HAP-1 (cell line): Measurements from ENCODE around the gene NUP98.
A peak's percentile ranks its signal among the peaks of the same experiment; 100 is the strongest.
"Not testable (repeated sequence)": the region's sequence is repeated elsewhere in the genome, so short reads cannot be mapped to it uniquely, and the experiment has no call there.

Experiments
- DNase-seq, 2 experiments: peaks; one replicate each; pipeline ENCODE4 v3.0.0-alpha.2; 2016 to 2020; ENCODE audit warnings: low spot score in 2 of 2
- H3K27me3 ChIP-seq: fragments of 250-450 bp; sonication (Bioruptor Pico); 2 replicates; pipeline ENCODE4 v1.5.1; 2020; ENCODE audit warnings: low read depth, mild to moderate bottlenecking, moderate library complexity
- H3K36me3 ChIP-seq: fragments of 250-450 bp; sonication (Bioruptor Pico); replicated peaks from 2 replicates; pipeline ENCODE4 v1.5.1; 2020; ENCODE audit warnings: mild to moderate bottlenecking
- H3K4me1 ChIP-seq: fragments of 250-450 bp; sonication (Bioruptor Pico); 2 replicates; pipeline ENCODE4 v1.5.1; 2020; ENCODE audit warnings: mild to moderate bottlenecking
- H3K4me3 ChIP-seq: fragments of 250-450 bp; sonication (Bioruptor Pico); 2 replicates; pipeline ENCODE4 v1.5.1; 2020; ENCODE audit warnings: mild to moderate bottlenecking, moderate library complexity
- H3K9me3 ChIP-seq: fragments of 250-450 bp; sonication (Bioruptor Pico); 2 replicates; pipeline ENCODE4 v1.5.1; 2020; ENCODE audit warnings: mild to moderate bottlenecking, moderate library complexity
- in situ Hi-C: fragments of 300-500 bp; cut with MboI; formaldehyde crosslinking; loops from 3 replicates; pipeline ENCODE4 v1.14.3; 2020; ENCODE audit warnings: low sequenced_read_pairs, inconsistent platforms, mixed read lengths

NUP98 gene

DNA sequence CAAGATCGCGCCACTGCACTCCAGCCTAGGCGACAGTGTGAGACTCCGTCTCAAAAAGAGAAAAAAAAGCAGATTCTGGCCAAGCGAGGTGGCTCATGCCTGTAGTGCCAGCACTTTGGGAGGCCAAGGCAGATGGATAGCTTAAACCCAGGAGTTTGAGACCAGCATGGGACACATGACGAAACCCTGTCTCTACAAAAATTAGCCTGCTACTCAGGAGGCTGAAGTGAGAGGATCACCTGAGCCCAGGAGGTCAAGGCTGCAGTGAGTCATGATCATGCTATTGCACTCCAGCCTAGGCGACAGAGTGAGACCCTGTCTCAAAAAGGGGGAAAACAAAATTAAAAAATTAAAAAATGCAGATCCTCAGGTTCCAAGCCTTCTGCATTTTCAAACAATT, 25.0 kb upstream of the NUP98 start:
- in situ Hi-C loops, result no loop called here
- Histone ChIP-seq H3K9me3 (no peaks in the 10 kb centered on the region), H3K36me3 (peaks cover 10% of the 10 kb centered on the region), H3K4me3 (no peak overlapping the region), H3K4me1 (peaks cover 9% of the 10 kb centered on the region; the same call in 1 of the 2 replicates), H3K27me3 (no peaks in the 10 kb centered on the region)
- DNase-seq, result no peak

DNA sequence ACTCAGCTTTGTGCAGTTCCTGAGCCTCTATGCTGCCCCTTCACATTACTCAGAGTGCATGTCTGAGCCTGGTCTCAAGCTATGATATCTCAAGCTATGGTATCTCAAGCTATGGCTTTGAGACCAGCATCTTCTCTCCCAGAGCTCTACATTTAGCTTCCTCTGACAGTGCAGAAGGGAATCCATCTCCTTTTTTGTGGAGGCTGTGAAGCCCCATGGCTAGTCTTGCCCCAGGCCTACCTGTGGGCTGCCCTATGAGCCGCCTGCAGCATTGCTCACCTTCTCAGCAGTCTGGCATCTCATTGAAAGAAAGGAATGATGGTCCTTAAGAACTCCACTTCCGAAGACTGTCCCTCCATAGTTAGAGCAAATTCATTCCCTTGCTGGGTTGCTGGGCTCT, 23.6 kb upstream of the NUP98 start:
- Histone ChIP-seq H3K4me3 (no peak overlapping the region), H3K9me3 (no peaks in the 10 kb centered on the region), H3K36me3 (no peaks in the 10 kb centered on the region; the same call in 1 of the 2 replicates), H3K4me1 (no peaks in the 10 kb centered on the region), H3K27me3 (no peaks in the 10 kb centered on the region)
- in situ Hi-C loops, result no loop called here
- no peak for DNase-seq

DNA sequence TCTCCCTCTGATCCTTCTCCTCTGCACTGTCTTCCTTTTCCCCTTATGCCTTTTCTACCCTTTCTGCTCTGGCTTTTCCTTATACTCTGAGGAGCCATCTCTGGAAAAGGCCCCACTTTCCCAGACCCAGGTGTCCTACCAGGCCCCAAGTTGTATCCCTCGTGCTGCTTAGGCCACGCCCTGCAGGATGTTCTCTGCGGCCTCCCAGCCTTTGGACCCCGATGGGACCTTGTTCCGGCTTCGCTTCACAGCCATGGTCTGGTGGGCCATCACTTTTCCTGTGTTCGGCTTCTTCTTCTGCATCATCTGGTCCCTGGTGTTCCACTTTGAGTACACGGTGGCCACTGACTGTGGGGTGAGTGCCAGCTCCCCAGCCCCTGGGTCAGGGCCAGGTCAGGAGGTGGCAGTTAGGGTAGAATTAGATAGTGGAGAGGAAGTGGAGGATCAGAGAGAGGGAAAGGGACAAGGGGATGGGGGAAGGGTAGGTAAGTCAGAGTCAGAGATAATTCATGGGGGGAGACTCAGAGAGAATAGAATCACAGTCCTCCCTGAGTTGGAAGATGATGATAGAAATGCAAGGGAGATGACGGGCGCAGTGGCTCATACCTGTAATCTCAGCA, 19.9 kb upstream of the NUP98 start:
- DNase-seq, result no peak
- no peaks in the 10 kb centered on the region for H3K36me3 ChIP-seq
- H3K4me1 ChIP-seq, result no peaks in the 10 kb centered on the region
- H3K9me3 ChIP-seq, result no peaks in the 10 kb centered on the region
- in situ Hi-C loops, result no loop called here
- H3K27me3 ChIP-seq, result no peaks in the 10 kb centered on the region
- no peak overlapping the region for H3K4me3 ChIP-seq

DNA sequence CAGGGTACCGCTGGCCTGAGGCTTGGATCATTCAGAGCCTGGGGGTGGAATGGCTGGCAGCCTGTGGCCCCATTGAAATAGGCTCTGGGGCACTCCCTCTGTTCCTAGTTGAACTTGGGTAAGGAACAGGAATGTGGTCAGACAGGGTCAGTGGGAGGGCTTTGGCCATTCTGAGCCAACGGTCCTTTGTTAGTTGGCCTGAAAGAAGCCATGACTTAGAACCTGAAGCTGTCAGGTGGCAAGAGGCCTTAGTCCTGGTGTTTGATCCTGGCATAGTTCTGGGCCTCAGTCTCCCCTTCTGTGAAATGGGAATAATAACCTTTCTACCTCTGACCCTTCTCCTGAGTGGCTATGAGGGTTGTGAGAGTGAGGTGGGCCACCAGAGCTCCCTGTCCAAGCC, 19.3 kb upstream of the NUP98 start:
- in situ Hi-C loops, result no loop called here
- no peak for DNase-seq
- Histone ChIP-seq H3K36me3 (no peaks in the 10 kb centered on the region), H3K4me1 (no peaks in the 10 kb centered on the region), H3K4me3 (no peak overlapping the region), H3K27me3 (no peaks in the 10 kb centered on the region), H3K9me3 (no peaks in the 10 kb centered on the region)

DNA sequence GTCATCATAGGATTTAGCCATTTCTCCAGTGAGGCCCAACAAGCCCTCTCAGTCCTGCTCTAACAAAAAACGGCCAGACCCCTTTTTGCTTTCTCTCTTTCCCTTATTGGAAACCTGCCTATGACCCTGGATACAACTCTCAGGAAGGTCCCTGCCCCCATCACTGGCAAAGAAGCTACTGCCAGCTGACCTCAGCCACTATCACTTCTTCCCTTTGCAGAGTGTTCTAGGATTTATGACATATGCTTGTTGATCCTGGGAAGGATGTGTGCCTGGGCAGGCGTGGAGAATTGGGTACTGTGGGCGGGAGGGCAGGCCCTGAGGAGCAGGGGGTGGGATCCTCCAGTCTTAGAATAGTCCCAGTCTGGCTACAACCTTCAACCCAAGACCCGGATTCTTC, 18.5 kb upstream of the NUP98 start:
- Histone ChIP-seq H3K36me3 (no peaks in the 10 kb centered on the region), H3K27me3 (no peaks in the 10 kb centered on the region), H3K4me3 (no peak overlapping the region), H3K4me1 (no peaks in the 10 kb centered on the region), H3K9me3 (no peaks in the 10 kb centered on the region)
- no peak for DNase-seq
- in situ Hi-C loops, result no loop called here

DNA sequence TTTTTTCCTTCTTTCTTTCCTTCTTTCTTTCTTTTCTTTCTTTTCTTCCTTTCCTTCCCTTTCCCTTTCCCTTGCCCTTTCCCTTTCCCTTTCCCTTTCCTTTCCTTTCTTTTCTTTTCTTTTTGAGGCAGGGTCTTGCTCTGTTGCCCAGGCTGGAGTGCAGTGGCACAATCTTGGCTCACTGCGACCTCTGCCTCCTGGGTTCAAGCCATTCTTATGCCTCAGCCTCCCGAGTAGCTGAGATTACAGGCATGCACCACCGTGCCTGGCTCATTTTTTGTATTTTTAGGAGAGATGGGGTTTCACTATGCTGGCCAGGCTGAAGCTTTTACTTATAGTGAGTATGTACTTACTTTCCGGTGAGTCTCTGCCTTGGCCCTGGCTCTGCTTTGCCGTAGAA, 17.5 kb upstream of the NUP98 start:
- in situ Hi-C loops, H3K4me3 ChIP-seq, DNase-seq, H3K27me3 ChIP-seq, H3K36me3 ChIP-seq, H3K4me1 ChIP-seq, H3K9me3 ChIP-seq: not testable (repeated sequence)

DNA sequence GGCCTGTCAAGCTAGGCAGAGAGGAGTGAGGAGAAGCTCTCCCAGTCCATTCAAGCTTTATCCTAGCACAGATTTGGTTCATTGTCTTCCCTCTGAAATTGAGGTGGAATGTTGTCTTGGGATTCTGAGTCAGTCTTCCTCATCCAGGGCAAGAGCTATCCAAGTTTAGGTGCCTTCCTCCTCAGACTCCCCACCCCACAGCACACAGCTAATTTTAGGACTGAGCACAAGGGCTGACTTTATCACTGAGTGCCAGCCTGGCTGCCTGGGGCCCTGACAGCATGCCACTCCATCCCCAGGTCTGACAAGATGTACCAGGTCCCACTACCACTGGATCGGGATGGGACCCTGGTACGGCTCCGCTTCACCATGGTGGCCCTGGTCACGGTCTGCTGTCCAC, 13.6 kb upstream of the NUP98 start:
- DNase-seq, result no peak
- no peak overlapping the region for H3K4me3 ChIP-seq
- no peaks in the 10 kb centered on the region for H3K36me3 ChIP-seq
- peaks cover 9% of the 10 kb centered on the region for H3K4me1 ChIP-seq
- in situ Hi-C loops, result no loop called here
- no peaks in the 10 kb centered on the region for H3K27me3 ChIP-seq
- H3K9me3 ChIP-seq, result no peaks in the 10 kb centered on the region

DNA sequence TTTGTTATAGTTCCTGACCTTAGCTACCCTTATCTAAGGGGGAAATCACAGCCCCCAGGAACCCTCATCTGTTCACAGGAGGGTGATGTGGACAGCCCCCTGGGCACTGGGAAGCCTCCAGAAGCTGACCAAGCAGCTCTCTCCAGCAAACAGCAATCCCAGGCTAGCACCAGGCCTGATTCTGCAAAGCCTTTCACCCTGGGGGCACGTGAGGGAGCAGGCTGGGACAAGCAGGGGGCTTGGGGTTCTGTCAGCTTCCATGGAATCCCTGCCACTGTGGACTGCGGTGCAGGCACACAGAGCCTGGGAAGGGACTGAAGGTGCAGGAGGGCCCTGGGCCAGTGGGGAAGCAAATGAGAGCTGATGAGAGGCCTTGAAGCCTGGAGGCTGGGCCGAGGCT, 13.1 kb upstream of the NUP98 start:
- no peak for DNase-seq
- Histone ChIP-seq H3K9me3 (no peaks in the 10 kb centered on the region), H3K36me3 (no peaks in the 10 kb centered on the region), H3K4me1 (peaks cover 9% of the 10 kb centered on the region), H3K4me3 (no peak overlapping the region), H3K27me3 (no peaks in the 10 kb centered on the region)
- in situ Hi-C loops, result no loop called here

DNA sequence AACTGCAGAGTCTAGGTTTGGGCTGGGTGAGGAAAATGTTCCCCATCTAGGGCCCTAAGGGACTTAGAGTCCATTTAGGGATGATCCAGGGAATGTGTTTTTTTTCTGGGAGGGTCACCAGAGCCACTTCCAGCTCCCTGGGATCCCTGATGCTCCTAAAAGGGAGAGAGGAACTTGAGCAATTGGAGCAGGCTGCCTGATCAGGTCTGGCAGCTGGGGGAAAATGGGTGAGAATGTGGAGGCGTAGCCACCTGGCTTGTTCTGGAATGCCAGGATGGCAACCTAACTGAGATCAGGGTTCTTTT, 12.2 kb upstream of the NUP98 start:
- DNase-seq, result no peak
- in situ Hi-C loops, result no loop called here
- no peak overlapping the region for H3K4me3 ChIP-seq

DNA sequence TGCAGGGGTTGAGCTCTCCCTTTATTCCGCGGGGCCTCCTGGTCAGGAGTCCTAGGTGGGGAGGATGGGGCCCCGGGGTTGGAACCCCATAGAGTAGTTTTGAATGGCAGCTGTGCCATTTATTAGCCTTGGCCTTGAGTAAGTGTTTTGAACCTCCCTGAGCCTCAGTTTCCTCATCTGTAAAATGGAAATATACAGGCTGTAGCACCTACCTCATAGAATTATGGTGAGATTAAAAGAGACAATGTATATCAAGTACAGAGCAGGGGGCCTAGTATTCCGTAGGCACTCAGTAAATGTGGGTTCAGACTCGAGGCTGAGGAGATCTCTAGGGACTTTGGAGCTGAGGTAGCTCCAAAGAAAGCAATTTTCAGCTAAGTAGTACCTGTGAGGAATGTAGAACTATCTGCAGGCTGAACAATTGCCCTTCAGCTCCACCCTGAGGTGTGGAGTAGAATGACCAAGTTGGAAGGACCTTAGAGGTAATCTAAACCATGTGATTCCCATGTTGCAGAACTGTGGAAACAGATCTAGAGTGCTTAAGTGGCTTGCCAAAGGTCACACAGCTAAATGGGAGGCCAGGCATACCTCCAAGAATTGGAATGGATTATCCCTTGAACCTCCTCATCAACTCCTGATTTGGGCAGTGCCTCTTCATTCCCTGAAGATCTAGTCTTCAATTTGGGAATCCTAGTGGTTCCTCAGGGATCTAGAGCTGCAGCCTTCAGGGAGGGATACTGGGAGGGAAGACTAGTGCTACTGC, 11.7 kb upstream of the NUP98 start:
- no peaks in the 10 kb centered on the region for H3K27me3 ChIP-seq

More for the DNA sequence above, 12.2 kb upstream of the NUP98 start:
- H3K9me3 ChIP-seq, result no peaks in the 10 kb centered on the region
- no peaks in the 10 kb centered on the region for H3K36me3 ChIP-seq
- no peaks in the 10 kb centered on the region for H3K27me3 ChIP-seq
- peaks cover 9% of the 10 kb centered on the region for H3K4me1 ChIP-seq

DNA sequence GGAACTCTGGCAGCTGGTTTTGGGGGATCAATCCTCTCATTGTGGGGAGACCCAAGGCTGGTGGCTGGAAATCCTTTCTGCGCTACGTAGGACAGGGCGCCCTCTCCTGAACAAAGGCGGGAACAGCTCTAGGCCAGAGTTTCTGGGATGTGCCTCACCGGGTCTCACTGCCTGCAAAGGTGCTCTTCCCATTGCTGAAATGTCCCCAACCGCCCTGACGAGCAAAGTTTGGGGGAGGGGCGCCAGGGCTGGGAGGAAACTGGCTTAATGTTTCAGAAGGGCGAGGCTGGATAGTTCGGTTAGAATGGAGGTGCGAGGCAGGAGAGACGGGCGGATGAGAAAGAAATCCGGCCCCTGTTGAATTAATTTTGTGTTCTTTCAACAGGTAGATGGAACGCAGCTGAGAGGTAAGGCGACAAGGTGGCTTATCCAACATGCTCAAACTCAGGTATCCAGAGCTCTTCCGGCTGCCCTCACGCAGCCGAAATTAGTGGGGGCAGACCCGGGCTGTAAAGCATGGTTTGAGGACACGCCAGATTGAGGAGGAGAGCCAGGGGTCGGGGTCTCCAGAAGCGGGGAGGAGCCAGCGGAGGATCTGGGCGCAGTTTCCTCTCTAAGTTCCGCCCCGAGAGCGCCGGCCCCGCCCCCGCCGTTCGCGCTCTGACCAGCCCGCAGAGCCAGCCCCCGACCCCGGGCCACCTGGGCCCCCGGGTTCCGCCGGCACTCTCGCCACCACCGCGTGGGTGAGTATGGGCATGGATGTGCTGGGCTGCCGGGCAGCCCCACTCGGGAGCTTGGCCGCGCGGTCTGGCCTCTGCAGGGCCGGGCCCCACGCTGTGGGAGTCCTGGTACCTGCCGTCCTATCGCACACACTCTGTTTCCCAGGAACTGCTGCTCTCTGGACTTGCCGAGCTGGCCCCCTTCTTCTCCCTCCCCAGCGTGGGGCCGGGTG, 10.8 kb upstream of the NUP98 start, which contains the start of gene PGAP2:
TSS of gene PGAP2 (plus strand) at position 652 of the 952 bp plus-strand sequence. CDS start 2,700 bp downstream, outside the sequence.
- in situ Hi-C loops, result no loop called here
- no peaks in the 10 kb centered on the region for H3K36me3 ChIP-seq
- peaks cover 9% of the 10 kb centered on the region for H3K4me1 ChIP-seq
- DNase-seq, result peak; percentile 62 to 87
- H3K27me3 ChIP-seq, result no peaks in the 10 kb centered on the region
- no peaks in the 10 kb centered on the region for H3K9me3 ChIP-seq
- H3K4me3 ChIP-seq, result peak within 1 kb of the TSS; percentile 55

More for the DNA sequence above, 11.7 kb upstream of the NUP98 start:
- Histone ChIP-seq H3K4me1 (peaks cover 9% of the 10 kb centered on the region), H3K9me3 (no peaks in the 10 kb centered on the region), H3K4me3 (peak overlapping the region; percentile 55), H3K36me3 (no peaks in the 10 kb centered on the region)
- in situ Hi-C loops, result no loop called here
- peak; percentile 58 to 60 for DNase-seq

DNA sequence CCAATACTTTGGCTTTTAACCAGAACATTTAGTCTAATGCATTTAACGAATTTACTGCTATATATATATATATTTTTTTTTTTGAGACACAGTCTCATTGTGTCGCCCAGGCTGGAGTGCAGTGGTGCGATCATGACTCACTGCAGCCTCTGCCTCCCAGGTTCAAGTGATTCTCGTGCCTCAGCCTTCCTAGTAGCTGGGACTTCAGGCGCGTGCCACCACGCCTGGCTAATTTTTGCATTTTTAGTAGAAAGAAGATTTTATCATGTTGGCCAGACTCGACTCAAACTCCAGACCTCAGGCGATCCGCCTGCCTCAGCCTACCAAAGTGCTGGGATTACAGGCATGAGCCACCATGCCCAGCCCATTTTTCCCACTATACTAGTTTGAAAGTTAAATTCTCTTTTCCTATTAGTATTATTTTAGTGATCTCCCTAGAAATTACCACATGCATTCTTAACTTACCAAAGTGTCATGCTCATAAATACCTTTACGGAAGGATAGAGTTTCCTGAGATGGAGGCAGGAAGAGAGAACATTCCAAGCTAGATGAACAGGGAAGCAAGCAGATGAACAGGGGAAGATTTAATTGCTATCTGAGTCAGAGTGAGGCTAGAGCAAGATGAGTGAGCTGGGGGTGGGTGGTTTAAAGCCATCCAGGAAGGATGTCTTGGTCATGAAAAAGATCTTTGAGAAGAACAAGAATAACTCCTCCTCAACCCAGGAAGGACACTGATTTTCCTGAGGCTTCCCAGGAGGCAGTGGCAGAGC, 6.6 kb upstream of the NUP98 start:
- Histone ChIP-seq H3K36me3 (no peaks in the 10 kb centered on the region), H3K4me1 (peaks cover 10% of the 10 kb centered on the region), H3K27me3 (no peaks in the 10 kb centered on the region), H3K9me3 (no peaks in the 10 kb centered on the region), H3K4me3 (no peak overlapping the region)
- in situ Hi-C loops, result no loop called here
- no peak for DNase-seq

DNA sequence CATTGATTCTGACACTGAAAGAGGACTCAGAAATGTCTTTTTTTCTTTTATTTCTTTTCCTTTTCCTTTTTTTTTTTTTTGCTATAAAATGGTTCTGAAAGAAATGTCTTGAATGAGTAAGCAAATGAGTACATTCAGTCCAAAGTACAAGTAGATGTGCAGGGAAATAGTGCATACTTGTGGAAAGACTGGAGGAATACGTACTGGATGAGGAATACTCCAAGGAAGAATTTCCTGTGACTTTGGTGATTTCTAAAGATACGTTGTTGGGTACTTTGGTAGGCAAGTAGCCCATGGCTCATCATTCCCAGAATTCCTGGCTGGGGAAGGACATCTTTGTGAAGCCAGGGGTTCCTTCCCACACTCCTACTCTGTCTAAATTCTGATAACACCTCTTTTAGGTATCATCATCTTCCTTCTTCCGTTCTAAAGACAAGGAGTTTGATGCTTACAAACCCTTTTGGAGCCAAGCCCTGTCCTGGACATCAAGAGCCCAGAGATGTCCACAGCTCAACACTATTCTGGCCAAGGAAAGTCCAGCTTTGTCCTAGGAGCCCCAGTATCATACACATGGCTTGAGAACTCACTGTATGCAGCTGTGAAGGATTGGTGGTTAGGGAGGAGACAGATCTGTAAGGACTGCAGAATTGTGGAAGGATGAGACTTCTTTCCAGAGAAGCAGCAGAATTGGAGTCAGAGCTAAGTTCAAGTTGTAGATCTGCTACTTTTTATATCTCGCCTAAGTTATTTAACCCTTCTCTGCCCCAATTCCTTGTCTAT, 4.8 kb upstream of the NUP98 start:
- H3K4me1 ChIP-seq, result peaks cover 10% of the 10 kb centered on the region
- DNase-seq, result no peak
- H3K9me3 ChIP-seq, result no peaks in the 10 kb centered on the region
- in situ Hi-C loops, result no loop called here
- no peaks in the 10 kb centered on the region for H3K36me3 ChIP-seq
- H3K4me3 ChIP-seq, result no peak overlapping the region
- no peaks in the 10 kb centered on the region for H3K27me3 ChIP-seq
